ENCODE measurements around the gene PCSK5. TPM values are rescaled to one million over a fixed set of nuclear protein-coding genes. Genes with fewer than 3 reads are reported as not detected.

The PCSK5 gene
- total and polyA plus RNA-seq, 7 experiments from 2014 or later = 5.2 to 35.0 (median 19.1) TPM

DNA sequence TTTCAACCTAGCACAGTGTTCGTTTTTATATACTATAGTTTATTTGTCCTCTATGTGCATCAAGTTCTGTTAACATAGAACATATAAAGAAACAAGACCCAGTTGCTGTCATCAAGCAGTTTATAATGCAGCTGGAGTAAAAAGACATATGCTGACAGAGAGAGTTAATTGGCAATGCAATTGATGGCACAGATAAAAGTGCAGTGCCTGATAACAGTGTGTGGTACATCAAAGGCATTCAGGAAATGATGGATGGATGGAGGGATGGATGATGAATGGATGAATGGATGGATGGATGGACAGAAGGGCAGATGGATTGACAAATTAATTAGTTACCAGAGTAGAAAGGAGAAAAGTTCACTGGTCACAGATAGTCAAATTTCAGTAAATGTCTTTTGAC, 264.9 kb downstream of the PCSK5 start:
- ATAC-seq = no peak
- H3K36me3 ChIP-seq (ENCODE audit: control insufficient read depth in 2 of 3, insufficient read depth in 3 of 3, low read length in 3 of 3) = peaks cover 0 to 30% (median 7%) of the 10 kb centered on the region in 3 experiments
- ChIA-PET POLR2A (no interaction called here), CTCF (interaction anchor here (0.5 kb wide), 1 partner anchor 10 kb away, joined by 3 read pairs; no protein-coding TSS in a partner anchor)
- Mint-ChIP-seq H3K9me3 (no peaks in the 10 kb centered on the region), H3K27me3 (no peaks in the 10 kb centered on the region), H3K27ac (peak overlapping the region in 2 of 9 donors; percentile 8 to 33), H3K4me3 (no peak overlapping the region), H3K36me3 (peaks cover 5 to 54% (median 15%) of the 10 kb centered on the region in 5 donors), H3K4me1 (peaks cover 0 to 9% (median 4%) of the 10 kb centered on the region in 7 donors)
- no peak overlapping the region for H3K4me3 ChIP-seq (ENCODE audit: low read length)
- intact Hi-C loops (cut with micrococcal nuclease) = no loop called here
- no peaks in the 10 kb centered on the region for H3K9me3 ChIP-seq (ENCODE audit: control insufficient read depth in 2 of 3, low read length in 3 of 3)
- H3K4me1 ChIP-seq (ENCODE audit: control insufficient read depth in 2 of 2, insufficient read depth in 2 of 2, low read length in 2 of 2) = no peaks in the 10 kb centered on the region
- H3K27ac ChIP-seq (ENCODE audit: low read depth, low read length) = no peak overlapping the region
- DNase-seq = no peak
- H3K27me3 ChIP-seq (ENCODE audit: control insufficient read depth in 2 of 2, insufficient read depth in 2 of 2, low read length in 2 of 2) = no peaks in the 10 kb centered on the region

DNA sequence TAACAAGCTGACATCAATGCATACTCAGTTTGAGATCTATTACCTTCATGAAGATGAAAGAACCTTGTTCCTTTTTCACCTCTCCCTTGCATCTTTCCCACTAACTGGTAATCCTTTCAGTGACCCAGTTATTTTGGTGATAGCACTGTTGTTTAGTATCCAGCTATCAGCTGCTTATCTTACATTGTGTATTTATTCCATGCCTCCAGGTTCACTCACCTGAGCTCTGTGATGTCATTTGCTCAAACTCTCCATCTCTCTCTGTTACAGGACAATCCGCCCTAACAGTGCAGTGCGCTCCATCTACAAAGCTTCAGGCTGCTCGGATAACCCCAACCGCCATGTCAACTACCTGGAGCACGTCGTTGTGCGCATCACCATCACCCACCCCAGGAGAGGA, 268.2 kb downstream of the PCSK5 start:
- Mint-ChIP-seq H3K36me3 (peaks cover 8 to 78% (median 42%) of the 10 kb centered on the region in 5 donors), H3K9me3 (no peaks in the 10 kb centered on the region), H3K4me1 (peaks cover 0 to 5% (median 0%) of the 10 kb centered on the region in 7 donors), H3K27ac (no peak overlapping the region), H3K27me3 (no peaks in the 10 kb centered on the region), H3K4me3 (no peak overlapping the region)
- CTCF ChIA-PET = interaction anchor here (0.6 kb wide), 1 partner anchor 994 kb away, joined by 3 read pairs; no protein-coding TSS in a partner anchor
- no peak for DNase-seq
- H3K27ac ChIP-seq (ENCODE audit: low read depth, low read length) = no peak overlapping the region
- intact Hi-C loops (cut with micrococcal nuclease) = no loop called here
- no peak overlapping the region for H3K4me3 ChIP-seq (ENCODE audit: low read length)
- no peaks in the 10 kb centered on the region for H3K9me3 ChIP-seq (ENCODE audit: control insufficient read depth in 2 of 3, low read length in 3 of 3)
- POLR2A ChIA-PET = interaction anchor here (0.6 kb wide), 1 partner anchor 271 kb away, joined by 3 read pairs; no protein-coding TSS in a partner anchor
- no peak for ATAC-seq
- H3K4me1 ChIP-seq (ENCODE audit: control insufficient read depth in 2 of 2, insufficient read depth in 2 of 2, low read length in 2 of 2) = no peaks in the 10 kb centered on the region
- peaks cover 0 to 59% (median 7%) of the 10 kb centered on the region in 3 experiments for H3K36me3 ChIP-seq (ENCODE audit: control insufficient read depth in 2 of 3, insufficient read depth in 3 of 3, low read length in 3 of 3)
- H3K27me3 ChIP-seq (ENCODE audit: control insufficient read depth in 2 of 2, insufficient read depth in 2 of 2, low read length in 2 of 2) = no peaks in the 10 kb centered on the region

DNA sequence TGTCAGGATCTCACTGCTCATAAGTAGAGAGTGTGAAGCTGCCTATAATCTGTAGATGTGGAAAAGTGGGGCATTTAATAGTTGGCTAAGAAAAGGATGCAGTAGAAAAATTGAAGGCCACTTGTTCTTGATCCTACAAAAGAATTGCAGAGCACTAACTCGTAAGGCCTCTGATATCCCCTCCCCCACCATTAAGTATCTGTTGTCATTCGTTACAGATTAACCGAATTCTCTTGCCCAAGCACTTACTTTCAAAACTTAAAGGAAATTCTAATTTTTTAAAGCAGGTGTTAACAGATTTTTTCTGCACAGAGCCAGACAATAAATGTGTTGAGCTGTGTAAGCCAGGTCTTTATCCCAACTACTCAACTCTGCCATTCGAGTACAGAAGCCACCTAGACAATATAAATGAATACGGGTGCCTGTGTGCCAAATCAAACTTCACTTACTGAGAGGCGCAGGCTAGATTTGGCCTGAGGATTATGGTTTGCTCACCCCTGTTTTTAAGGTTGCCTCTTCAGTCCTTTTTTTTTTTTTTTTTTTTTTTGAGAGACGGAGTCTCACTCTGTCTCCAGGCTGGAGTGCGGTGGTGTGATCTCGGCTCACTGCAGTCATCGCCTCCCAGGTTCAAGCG, 268.9 kb downstream of the PCSK5 start:
- no peak overlapping the region for H3K4me3 ChIP-seq (ENCODE audit: low read length)
- Mint-ChIP-seq H3K4me1 (peaks cover 0 to 5% (median 0%) of the 10 kb centered on the region in 7 donors), H3K9me3 (no peaks in the 10 kb centered on the region), H3K36me3 (peaks cover 8 to 73% (median 43%) of the 10 kb centered on the region in 5 donors), H3K4me3 (no peak overlapping the region), H3K27ac (no peak overlapping the region), H3K27me3 (no peaks in the 10 kb centered on the region)
- H3K36me3 ChIP-seq (ENCODE audit: control insufficient read depth in 2 of 3, insufficient read depth in 3 of 3, low read length in 3 of 3) = peaks cover 0 to 59% (median 7%) of the 10 kb centered on the region in 3 experiments
- intact Hi-C loops (cut with micrococcal nuclease) = no loop called here
- no peaks in the 10 kb centered on the region for H3K4me1 ChIP-seq (ENCODE audit: control insufficient read depth in 2 of 2, insufficient read depth in 2 of 2, low read length in 2 of 2)
- no peaks in the 10 kb centered on the region for H3K9me3 ChIP-seq (ENCODE audit: control insufficient read depth in 2 of 3, low read length in 3 of 3)
- ChIA-PET POLR2A (interaction anchor here (0.6 kb wide), 1 partner anchor 272 kb away, joined by 3 read pairs; no protein-coding TSS in a partner anchor), CTCF (no interaction called here)
- DNase-seq (no peak), ATAC-seq (no peak)
- H3K27me3 ChIP-seq (ENCODE audit: control insufficient read depth in 2 of 2, insufficient read depth in 2 of 2, low read length in 2 of 2) = no peaks in the 10 kb centered on the region
- no peak overlapping the region for H3K27ac ChIP-seq (ENCODE audit: low read depth, low read length)

DNA sequence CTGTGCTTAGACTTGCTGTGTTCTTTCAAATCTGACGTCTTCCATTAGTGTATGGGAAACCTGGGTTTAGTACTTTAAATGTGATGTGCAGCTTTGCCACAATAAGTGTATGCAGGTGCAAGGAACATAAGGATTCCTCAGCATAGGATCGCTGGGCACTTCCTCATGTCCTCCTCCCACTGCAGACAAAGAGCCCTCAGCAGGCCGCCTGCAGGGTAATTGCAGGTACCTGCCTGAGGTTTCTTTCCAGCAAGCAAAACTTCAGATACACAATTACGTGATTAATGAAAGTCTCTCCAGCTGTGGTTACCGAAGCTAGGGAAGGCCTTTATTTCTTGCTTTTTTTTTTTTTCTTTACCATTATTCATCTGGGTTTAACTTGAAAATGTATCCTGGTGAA, 270.6 kb downstream of the PCSK5 start:
- Histone ChIP-seq H3K27me3 (ENCODE audit: control insufficient read depth in 2 of 2, insufficient read depth in 2 of 2, low read length in 2 of 2) (no peaks in the 10 kb centered on the region), H3K27ac (ENCODE audit: low read depth, low read length) (no peak overlapping the region), H3K36me3 (ENCODE audit: control insufficient read depth in 2 of 3, insufficient read depth in 3 of 3, low read length in 3 of 3) (peaks cover 0 to 59% (median 7%) of the 10 kb centered on the region in 3 experiments), H3K4me1 (ENCODE audit: control insufficient read depth in 2 of 2, insufficient read depth in 2 of 2, low read length in 2 of 2) (no peaks in the 10 kb centered on the region), H3K9me3 (ENCODE audit: control insufficient read depth in 2 of 3, low read length in 3 of 3) (no peaks in the 10 kb centered on the region), H3K4me3 (ENCODE audit: low read length) (no peak overlapping the region)
- H3K27me3 Mint-ChIP-seq = no peaks in the 10 kb centered on the region
- POLR2A ChIA-PET = interaction anchor here (0.6 kb wide), 1 partner anchor 113 kb away, joined by 4 read pairs; no protein-coding TSS in a partner anchor
- CTCF ChIA-PET = interaction anchor here (0.6 kb wide), 1 partner anchor 214 kb away, joined by 3 read pairs; no protein-coding TSS in a partner anchor
- peaks cover 8 to 78% (median 51%) of the 10 kb centered on the region in 5 donors for H3K36me3 Mint-ChIP-seq
- ATAC-seq (no peak), DNase-seq (no peak)
- peak overlapping the region in 1 of 9 donors; percentile 20 for H3K27ac Mint-ChIP-seq
- no peaks in the 10 kb centered on the region for H3K9me3 Mint-ChIP-seq
- intact Hi-C loops (cut with micrococcal nuclease) = loop anchor here in 1 of 2 donors (5.0 kb wide), 1 partner anchor 269 kb away; the partner anchor contains the start of gene PCSK5
- H3K4me1 Mint-ChIP-seq = peaks cover 0 to 8% (median 4%) of the 10 kb centered on the region in 7 donors
- H3K4me3 Mint-ChIP-seq = no peak overlapping the region

DNA sequence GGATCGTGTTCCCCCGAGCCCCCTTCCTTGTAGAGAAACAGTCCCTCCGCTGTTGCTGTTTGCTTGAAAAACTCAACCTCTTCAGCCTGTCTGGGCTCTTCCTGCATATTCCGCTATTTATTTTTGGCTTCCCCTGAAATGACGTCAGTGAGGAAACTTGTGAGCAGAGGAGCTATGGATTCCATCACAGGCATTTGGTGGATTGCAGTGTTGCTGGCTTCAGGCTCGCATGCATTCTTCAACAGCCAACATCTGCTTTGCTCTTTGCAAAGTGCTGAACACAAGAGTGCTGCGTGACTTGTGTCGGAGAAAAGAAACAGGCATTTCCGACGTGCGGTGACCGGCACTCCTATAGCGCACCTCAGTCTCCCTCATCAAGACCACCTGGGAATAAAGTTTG, 271.1 kb downstream of the PCSK5 start:
- ChIA-PET POLR2A (interaction anchor here (0.6 kb wide), 1 partner anchor 113 kb away, joined by 4 read pairs; no protein-coding TSS in a partner anchor), CTCF (no interaction called here)
- Mint-ChIP-seq H3K4me1 (peaks cover 0 to 11% (median 8%) of the 10 kb centered on the region in 7 donors), H3K27me3 (no peaks in the 10 kb centered on the region), H3K4me3 (no peak overlapping the region), H3K36me3 (peaks cover 10 to 80% (median 55%) of the 10 kb centered on the region in 5 donors), H3K27ac (no peak overlapping the region), H3K9me3 (no peaks in the 10 kb centered on the region)
- intact Hi-C loops (cut with micrococcal nuclease) = loop anchor here in 1 of 2 donors (5.0 kb wide), 1 partner anchor 269 kb away; the partner anchor contains the start of gene PCSK5
- Histone ChIP-seq H3K36me3 (ENCODE audit: control insufficient read depth in 2 of 3, insufficient read depth in 3 of 3, low read length in 3 of 3) (peaks cover 0 to 61% (median 7%) of the 10 kb centered on the region in 3 experiments), H3K27me3 (ENCODE audit: control insufficient read depth in 2 of 2, insufficient read depth in 2 of 2, low read length in 2 of 2) (no peaks in the 10 kb centered on the region), H3K4me1 (ENCODE audit: control insufficient read depth in 2 of 2, insufficient read depth in 2 of 2, low read length in 2 of 2) (no peaks in the 10 kb centered on the region), H3K27ac (ENCODE audit: low read depth, low read length) (no peak overlapping the region), H3K4me3 (ENCODE audit: low read length) (no peak overlapping the region), H3K9me3 (ENCODE audit: control insufficient read depth in 2 of 3, low read length in 3 of 3) (no peaks in the 10 kb centered on the region)
- no peak for ATAC-seq
- no peak for DNase-seq

DNA sequence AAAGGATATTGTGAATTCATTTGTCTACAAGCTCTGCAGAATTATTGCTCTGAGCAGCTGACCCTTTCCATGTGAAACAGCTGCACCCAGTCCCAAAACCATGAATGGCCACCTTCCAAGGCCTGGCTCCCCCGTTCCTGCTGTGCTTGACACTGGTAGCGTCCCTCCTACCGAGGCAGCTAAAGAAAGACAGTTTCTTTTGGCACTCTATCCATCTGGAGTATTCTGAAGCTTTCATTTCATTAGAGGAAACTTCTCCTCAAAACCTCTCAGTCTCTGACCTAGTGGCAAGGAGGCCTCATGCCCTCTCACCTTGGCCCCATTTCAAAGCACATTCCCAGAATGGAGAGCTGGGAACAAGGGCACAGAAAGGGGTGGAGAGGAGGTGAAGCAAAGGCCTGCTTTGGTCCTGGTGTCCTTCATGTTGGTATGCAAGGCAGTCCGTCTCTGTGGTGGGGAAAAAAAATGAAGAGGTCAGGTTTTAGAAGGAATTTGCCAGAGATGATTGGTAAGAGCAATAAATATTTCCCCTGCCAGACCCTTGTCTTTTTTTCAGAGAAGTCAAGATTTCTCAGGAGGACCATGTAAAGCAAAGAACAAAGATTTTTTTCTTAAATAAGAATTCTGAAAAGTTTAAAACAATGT, 271.7 kb downstream of the PCSK5 start:
- Mint-ChIP-seq H3K9me3 (no peaks in the 10 kb centered on the region), H3K36me3 (peaks cover 10 to 80% (median 60%) of the 10 kb centered on the region in 5 donors), H3K27me3 (no peaks in the 10 kb centered on the region), H3K4me1 (peaks cover 0 to 14% (median 11%) of the 10 kb centered on the region in 7 donors), H3K27ac (peak overlapping the region in 1 of 9 donors; percentile 15), H3K4me3 (no peak overlapping the region)
- POLR2A ChIA-PET = no interaction called here
- CTCF ChIA-PET = no interaction called here
- Histone ChIP-seq H3K9me3 (ENCODE audit: control insufficient read depth in 2 of 3, low read length in 3 of 3) (no peaks in the 10 kb centered on the region), H3K4me3 (ENCODE audit: low read length) (no peak overlapping the region), H3K4me1 (ENCODE audit: control insufficient read depth in 2 of 2, insufficient read depth in 2 of 2, low read length in 2 of 2) (no peaks in the 10 kb centered on the region), H3K36me3 (ENCODE audit: control insufficient read depth in 2 of 3, insufficient read depth in 3 of 3, low read length in 3 of 3) (peaks cover 0 to 56% (median 7%) of the 10 kb centered on the region in 3 experiments), H3K27me3 (ENCODE audit: control insufficient read depth in 2 of 2, insufficient read depth in 2 of 2, low read length in 2 of 2) (no peaks in the 10 kb centered on the region), H3K27ac (ENCODE audit: low read depth, low read length) (no peak overlapping the region)
- intact Hi-C loops (cut with micrococcal nuclease) = loop anchor here in 1 of 2 donors (5.0 kb wide), 1 partner anchor 270 kb away; the partner anchor contains the start of gene PCSK5
- ATAC-seq (no peak), DNase-seq (no peak)

Measured in naive thymus-derived CD4-positive, alpha-beta T cell (primary cell).